Measurements from ENCODE around the gene HPCAL4.
A peak's percentile ranks its signal among the peaks of the same experiment; 100 is the strongest.

Gene HPCAL4

GRCh38 chr1:39691383-39692151, at the start of gene HPCAL4:
Gene HPCAL4, minus strand, starts transcription at chr1:39691433. Its CDS starts 6,830 bp downstream, at chr1:39684603.
- peak; percentile 64 for DNase-seq (ENCODE audit: low read depth)

GRCh38 chr1:39738622-39739366, 47.6 kb upstream of the HPCAL4 start, which contains the start of gene PPIE:
Gene PPIE, plus strand, starts transcription at chr1:39738882. Its CDS starts 19 bp downstream, at chr1:39738901.
- peak; percentile 91 for DNase-seq (ENCODE audit: low read depth)

DNA sequence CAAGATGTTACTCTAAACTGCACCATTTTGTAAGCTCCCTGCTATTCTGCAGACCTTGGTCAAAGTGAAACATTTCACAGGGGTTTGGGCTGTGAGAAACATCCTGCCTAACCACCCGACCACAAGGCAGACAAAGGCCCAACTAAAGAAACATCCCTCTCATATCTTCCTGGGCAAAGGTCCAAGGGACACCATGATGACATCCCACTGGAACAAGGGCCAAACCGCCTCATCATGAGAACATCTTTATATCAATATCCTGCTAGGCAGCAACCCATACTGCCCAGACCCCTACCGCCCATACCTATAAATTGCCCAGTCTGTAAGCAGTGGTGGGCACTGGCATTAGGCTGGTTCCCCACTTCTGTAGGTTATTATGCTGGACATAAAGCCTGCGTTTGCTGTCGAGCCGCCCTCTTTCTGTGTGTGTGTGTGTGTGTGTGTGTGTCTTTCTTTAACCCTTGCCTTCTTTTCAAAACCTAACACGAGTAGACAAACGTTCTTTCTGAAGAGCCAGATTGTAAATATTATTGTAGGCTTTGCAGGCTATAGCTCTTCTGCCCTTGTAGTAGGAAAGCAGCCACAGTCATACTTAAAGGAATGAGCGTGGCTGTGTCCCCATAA, 46.4 kb upstream of the HPCAL4 start:
- no peak for DNase-seq (ENCODE audit: low read depth)

DNA sequence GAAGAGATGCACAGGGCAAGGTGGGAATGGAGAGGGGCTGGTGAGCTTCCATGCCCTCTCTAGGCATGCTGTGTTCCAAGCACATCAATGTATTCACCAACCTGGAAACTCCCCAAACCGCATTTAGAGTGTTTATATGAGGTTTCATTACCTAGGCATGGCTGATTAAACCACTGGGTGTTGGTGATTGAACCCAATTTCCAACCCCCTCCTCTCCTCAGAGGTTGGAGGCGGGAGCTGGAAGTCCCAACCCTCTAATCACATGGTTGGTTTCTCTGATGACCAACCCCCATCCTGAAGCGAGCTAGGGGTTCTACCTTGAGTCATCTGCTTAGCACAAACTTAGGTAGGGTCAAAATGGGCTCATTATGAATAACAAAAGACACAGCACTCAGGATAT, 44.5 kb upstream of the HPCAL4 start:
- no peak for DNase-seq (ENCODE audit: low read depth)

- no peak for DNase-seq (ENCODE audit: low read depth)
These were observed 41.9 kb upstream of the HPCAL4 start for GRCh38 chr1:39733161-39733560.

GRCh38 chr1:39732730-39733129, 41.5 kb upstream of the HPCAL4 start:
- no peak for DNase-seq (ENCODE audit: low read depth)

GRCh38 chr1:39729842-39730241, 38.6 kb upstream of the HPCAL4 start:
- DNase-seq (ENCODE audit: low read depth), result no peak

DNA sequence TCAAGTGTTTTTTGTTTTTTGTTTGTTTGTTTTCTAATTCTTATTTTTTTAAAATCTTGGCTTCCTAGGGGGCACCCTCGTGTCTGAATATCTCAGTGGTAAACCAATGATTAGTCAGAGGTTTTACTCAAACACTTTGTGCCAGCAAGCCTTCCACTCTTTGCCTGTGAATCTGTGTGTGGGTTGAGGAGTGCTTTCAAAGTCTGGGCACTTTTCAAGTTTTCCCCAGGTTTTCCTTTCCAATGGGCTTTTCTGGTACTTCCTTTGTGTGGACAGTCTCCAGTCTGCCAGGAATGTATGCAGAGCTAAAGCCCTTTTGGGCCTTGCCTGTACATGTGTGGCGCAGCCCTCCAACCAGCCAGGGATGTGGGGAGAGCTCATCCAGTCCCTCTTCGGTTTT, 37.8 kb upstream of the HPCAL4 start:
- DNase-seq (ENCODE audit: low read depth), result no peak

DNA sequence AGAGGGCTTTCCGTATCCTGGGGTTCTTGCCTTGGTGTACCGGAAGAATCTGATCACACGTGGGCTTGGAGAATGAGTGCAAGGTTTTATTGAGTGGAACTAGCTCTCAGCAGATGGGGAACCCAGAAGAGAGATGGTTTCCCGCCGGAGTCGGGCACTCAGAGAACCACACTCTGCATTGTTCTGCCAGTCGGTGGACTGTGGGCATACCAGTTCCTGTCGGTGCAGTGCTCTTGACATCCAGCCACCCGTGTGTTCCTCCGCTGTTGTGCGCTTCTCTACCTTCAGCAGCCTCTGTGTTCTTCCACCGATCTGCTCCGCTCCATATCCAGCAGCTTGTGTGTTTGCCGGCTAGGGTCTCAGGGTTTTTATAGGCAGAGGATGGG, 36.7 kb upstream of the HPCAL4 start:
- DNase-seq (ENCODE audit: low read depth), result no peak

GRCh38 chr1:39727221-39727931, 36.1 kb upstream of the HPCAL4 start:
- no peak for DNase-seq (ENCODE audit: low read depth)

DNA sequence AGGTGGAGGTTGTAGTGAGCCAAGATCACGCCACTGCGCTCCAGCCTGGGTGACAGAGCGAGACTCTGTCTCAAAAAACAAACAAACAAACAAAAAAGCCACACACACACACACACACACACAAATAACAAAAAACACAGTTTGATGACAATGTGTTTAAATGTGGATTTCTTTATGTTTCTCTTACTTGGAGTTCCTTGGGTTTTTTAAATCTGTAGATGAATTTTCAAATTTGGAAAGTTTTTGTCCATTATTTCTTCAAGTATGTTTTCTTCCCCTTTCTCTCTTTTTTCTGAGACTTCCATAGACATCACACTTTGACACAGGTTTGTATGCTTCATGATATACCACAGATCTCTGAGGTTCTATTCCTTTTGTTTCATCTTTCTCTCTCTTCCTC, 35.4 kb upstream of the HPCAL4 start:
- no peak for DNase-seq (ENCODE audit: low read depth)

- DNase-seq (ENCODE audit: low read depth), result no peak
These were observed 31.3 kb upstream of the HPCAL4 start for GRCh38 chr1:39722495-39722894.

DNA sequence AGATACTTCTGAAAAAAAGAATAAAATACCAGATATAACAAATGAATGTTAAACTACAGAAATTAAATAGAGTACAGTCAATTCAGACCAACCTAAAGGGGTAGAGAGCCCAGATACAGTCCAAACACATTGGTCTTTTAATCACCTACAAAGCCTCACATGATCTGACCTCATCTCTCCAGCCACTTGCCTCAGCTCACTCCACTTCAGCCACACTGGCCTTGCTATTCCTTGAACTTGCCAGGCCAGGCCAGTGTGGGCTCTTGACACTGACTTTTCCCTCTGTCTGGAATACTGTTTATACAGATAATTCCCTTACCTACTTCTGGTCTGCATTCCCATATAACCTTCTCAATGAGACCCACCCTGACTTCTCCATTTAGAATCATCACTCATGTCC, 30.4 kb upstream of the HPCAL4 start:
- DNase-seq (ENCODE audit: low read depth), result no peak

DNA sequence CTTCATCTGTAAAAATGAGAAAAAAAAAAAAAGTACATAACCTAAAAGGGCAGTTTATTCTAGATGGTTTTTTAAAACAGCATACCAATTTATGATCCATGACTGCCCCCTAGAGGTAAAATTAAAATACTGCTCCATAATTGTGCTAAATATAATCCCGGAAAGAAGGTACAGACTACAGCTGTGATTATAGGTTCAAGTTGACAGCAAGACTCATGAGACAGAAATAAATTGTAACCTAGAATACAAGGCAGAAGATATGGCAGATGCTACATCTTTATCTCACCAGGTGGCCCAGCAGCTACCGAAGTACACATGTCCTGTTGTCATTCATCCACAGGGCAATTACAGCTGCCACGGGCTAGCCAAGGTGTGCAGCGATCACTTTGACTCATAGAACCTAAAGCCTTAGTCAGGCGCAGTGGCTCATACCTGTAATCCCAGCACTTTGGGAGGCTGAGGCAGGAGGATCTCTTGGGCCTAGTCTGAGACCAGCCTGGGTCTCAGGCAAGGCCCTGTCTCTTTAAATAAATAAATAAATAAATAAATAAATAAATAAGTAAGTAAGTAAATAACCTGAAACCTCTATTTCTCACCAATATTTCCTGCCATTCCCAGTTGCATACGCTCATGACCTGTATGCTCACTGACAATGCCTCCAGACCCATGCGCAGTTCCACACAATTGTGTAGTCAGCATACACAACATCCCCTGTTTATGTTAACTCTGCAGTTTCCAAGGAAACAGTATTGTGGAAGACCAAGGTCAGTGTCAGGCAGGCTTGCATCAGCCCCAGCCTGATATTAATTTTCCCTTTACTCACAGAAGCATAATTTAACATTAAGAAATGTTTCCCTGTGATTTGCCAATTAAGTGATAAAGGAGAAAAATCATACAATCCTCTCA, 29.1 kb upstream of the HPCAL4 start:
- no peak for DNase-seq (ENCODE audit: low read depth)

GRCh38 chr1:39717809-39718208, 26.6 kb upstream of the HPCAL4 start:
- DNase-seq (ENCODE audit: low read depth), result no peak

- DNase-seq (ENCODE audit: low read depth), result no peak
These were observed 22.3 kb upstream of the HPCAL4 start for GRCh38 chr1:39713557-39713956.

GRCh38 chr1:39711966-39712340, 20.7 kb upstream of the HPCAL4 start:
- DNase-seq (ENCODE audit: low read depth), result no peak

DNA sequence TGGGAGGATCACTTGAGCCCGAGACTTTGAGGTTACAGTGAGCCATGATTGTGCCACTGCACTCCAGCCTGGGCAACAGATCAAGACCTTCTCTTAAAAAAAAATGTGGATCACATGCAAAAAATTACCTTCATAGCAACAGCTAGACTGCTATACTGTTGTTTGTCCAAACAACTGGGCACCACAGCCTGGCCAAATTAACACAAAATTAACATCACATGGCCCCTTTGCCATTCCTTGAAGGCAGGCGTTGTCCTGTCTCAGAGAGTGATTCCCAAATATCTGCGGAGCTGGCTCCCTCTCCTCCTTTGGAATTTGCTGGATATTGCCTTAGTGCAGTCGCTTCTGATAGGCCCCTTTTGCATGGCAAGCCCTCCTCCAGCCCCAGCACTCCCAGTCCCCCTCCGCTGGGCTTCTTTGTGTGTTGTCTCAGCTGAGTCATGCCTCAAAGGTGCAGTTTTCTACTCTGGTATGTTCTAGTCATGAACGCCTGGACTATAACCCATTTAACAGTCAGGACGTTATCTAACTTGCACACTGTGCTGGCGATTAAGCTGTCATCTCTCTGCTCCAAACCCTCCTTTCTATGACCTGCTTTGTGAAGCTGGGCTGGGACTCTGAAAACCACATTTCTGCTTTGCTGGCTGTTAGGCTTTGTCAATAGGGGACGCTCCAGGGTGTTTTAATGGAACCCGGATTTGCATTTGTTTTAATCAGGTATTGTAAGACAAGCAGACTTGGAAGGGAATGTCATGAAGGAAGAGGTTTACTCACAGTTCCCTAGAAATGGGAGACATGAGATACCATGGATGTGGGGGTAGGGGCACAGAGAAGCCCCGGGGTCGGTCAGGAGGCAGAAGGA, 20.1 kb upstream of the HPCAL4 start:
- DNase-seq (ENCODE audit: low read depth), result no peak

DNA sequence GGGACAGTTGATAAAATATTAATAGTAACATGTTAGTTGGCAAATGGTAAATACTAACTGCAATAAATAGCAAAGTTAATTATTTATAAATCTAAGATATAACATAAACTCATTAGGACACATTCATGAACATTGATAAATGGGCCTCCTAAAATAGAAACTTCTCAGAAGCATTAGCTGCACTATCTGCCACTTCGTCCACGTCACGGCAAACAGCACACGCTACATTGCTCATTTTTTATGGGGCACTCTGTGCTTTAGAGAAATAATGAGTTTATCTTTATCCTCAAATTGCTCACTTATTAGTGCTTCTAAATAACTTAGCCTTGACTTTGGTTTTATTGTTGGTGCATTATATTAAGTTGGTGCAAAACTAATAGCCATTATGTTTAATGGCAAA, 16.3 kb upstream of the HPCAL4 start:
- no peak for DNase-seq (ENCODE audit: low read depth)

DNA sequence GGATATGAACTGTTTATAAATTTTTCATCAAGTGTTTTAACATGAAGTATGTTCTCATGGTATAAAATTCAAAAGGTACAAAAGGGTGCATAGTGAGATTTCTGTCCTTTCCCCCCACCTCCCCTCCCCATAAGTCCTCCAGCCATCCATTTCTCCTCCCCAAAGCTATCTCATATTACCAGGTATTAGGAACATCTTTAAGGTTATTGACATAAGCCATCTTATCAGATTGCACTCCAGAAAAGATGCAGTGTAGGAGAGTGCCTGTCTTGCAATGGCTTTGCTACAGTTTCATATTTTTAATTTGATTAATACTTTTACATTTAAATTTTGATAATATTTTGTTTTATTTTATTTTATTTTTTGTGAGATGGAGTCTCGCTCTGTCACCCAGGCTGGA, 13.5 kb upstream of the HPCAL4 start:
- no peak for DNase-seq (ENCODE audit: low read depth)
